A549 (cell line): ENCODE results near the gene TTC1. TPM values are rescaled to one million over a fixed set of nuclear protein-coding genes. Genes with fewer than 3 reads are reported as not detected.

Source experiments
- ATAC-seq, 2 experiments: fragments of 200-7000 bp in 1 of 2; fragments of >200 bp in 1 of 2; cut with Nextera tagmentation in 1 of 2; cut with Tn5 transposase in 1 of 2; 3 replicates each; pipeline versions ENCODE4 v1.8.0 to v1.9.1; 2018 to 2020; ENCODE audit warnings: mild to moderate bottlenecking in 1 of 2, moderate library complexity in 1 of 2
- CTCF ChIA-PET: fragments of 300-600 bp; sonication (Branson Sonifier 250); formaldehyde crosslinking; extraction: SDS; loops from one replicate; lab custom pipeline; 2021; ENCODE audit warnings: antibody characterized with exemption, inconsistent platforms; lab: Yijun Ruan, JAX
- POLR2A ChIA-PET: fragments of 350-600 bp; formaldehyde crosslinking; extraction: SDS; loops from one replicate; lab custom pipeline; 2021; ENCODE audit warnings: antibody characterized with exemption, inconsistent platforms; lab: Yijun Ruan, JAX
- DNase-seq, 2 experiments: peaks; one replicate each; pipeline versions ENCODE4 v3.0.0 to v3.0.0-alpha.2; 2011 to 2016; ENCODE audit warnings: low read depth in 1 of 2, low spot score in 1 of 2
- FAIRE-seq: peaks from 2 replicates; lab custom pipeline; 2011; peaks lifted over from hg19 to GRCh38; lab: Jason Lieb, UNC
- H3K27ac ChIP-seq, 2 experiments: fragments of >200 bp; sonication (Bioruptor Twin); formaldehyde crosslinking; 3 replicates each; pipeline ENCODE4 v1.5.1; 2016 to 2017
- H3K4me1 ChIP-seq: fragments of >200 bp; sonication (Bioruptor Twin); formaldehyde crosslinking; 3 replicates; pipeline ENCODE4 v1.6.1; 2016
- H3K4me2 ChIP-seq: fragments of >200 bp; sonication (Bioruptor Twin); formaldehyde crosslinking; 3 replicates; pipeline ENCODE4 v1.6.1; 2016
- H3K4me3 ChIP-seq: fragments of >200 bp; sonication (Bioruptor Twin); formaldehyde crosslinking; 3 replicates; pipeline ENCODE4 v1.5.1; 2016
- H3K9me3 ChIP-seq: fragments of >200 bp; sonication (Bioruptor Twin); formaldehyde crosslinking; 3 replicates; pipeline ENCODE4 v1.6.1; 2016
- BHLHE40 ChIP-seq: IDR thresholded peaks from 2 replicates; pipeline ENCODE4 v1.6.1; 2012; ENCODE audit warnings: low read depth, low read length, inconsistent platforms
- CBX8 ChIP-seq: fragments of 200-600 bp; sonication (generic); IDR thresholded peaks from 2 replicates; pipeline ENCODE4 v1.6.1; 2016
- CHD2 ChIP-seq: fragments of 150-350 bp; IDR thresholded peaks from 2 replicates; pipeline ENCODE4 v1.6.1; 2014; ENCODE audit warnings: low read length; ENCODE audit not compliant: partially characterized antibody
- EHF ChIP-seq: fragments of 250-450 bp; sonication (Bioruptor Pico); IDR thresholded peaks from 2 replicates; pipeline ENCODE4 v1.5.0; 2020; ENCODE audit warnings: mild to moderate bottlenecking
- EHMT2 ChIP-seq: fragments of 200-600 bp; sonication (generic); IDR thresholded peaks from 2 replicates; pipeline ENCODE4 v1.6.1; 2016; ENCODE audit warnings: antibody characterized with exemption, low read depth, mild to moderate bottlenecking, moderate library complexity
- ESRRA ChIP-seq: fragments of 150-350 bp; IDR thresholded peaks from 2 replicates; pipeline ENCODE4 v1.6.1; 2014; ENCODE audit warnings: mild to moderate bottlenecking, low read length, borderline replicate concordance
- FOSB ChIP-seq: fragments of 250-450 bp; sonication (Bioruptor Pico); IDR thresholded peaks from 2 replicates; pipeline ENCODE4 v1.5.0; 2020; ENCODE audit warnings: mild to moderate bottlenecking, moderate library complexity
- HOXB13 ChIP-seq: fragments of 250-450 bp; sonication (Bioruptor Pico); IDR thresholded peaks from 2 replicates; pipeline ENCODE4 v1.5.0; 2020; ENCODE audit warnings: low read depth, mild to moderate bottlenecking, moderate library complexity
- KDM1A ChIP-seq: fragments of 200-600 bp; sonication (generic); IDR thresholded peaks from 2 replicates; pipeline ENCODE4 v1.6.1; 2016; ENCODE audit warnings: low read depth, mild to moderate bottlenecking
- MAFK ChIP-seq: fragments of 450-650 bp; IDR thresholded peaks from 2 replicates; pipeline ENCODE4 v1.6.1; 2014; ENCODE audit not compliant: partially characterized antibody
- NPAS2 ChIP-seq: fragments of 250-450 bp; sonication (Bioruptor Pico); IDR thresholded peaks from 2 replicates; pipeline ENCODE4 v1.8.0; 2022; ENCODE audit warnings: mild to moderate bottlenecking, moderate library complexity, borderline replicate concordance
- NR3C1 ChIP-seq: fragments of >200 bp; sonication (Bioruptor Twin); formaldehyde crosslinking; IDR thresholded peaks from 3 replicates; pipeline ENCODE4 v1.6.1; 2017
- POLR2A ChIP-seq: IDR thresholded peaks from 2 replicates; pipeline ENCODE4 v1.6.1; 2012; ENCODE audit warnings: mild to moderate bottlenecking, low read length
- POLR2AphosphoS2 ChIP-seq: conservative IDR thresholded peaks from 2 replicates; pipeline ENCODE4 v1.6.1; 2012; ENCODE audit warnings: low read length, improper control_type of control experiment, inconsistent platforms
- RAD21 ChIP-seq, 2 experiments: fragments of >200 bp in 1 of 2; sonication (Bioruptor Twin) in 1 of 2; formaldehyde crosslinking in 1 of 2; IDR thresholded peaks in 1 of 2; conservative IDR thresholded peaks in 1 of 2; 2 replicates in 1 of 2; 3 replicates in 1 of 2; pipeline ENCODE4 v1.6.1; 2012 to 2018; ENCODE audit warnings: inconsistent platforms in 1 of 2
- SMC3 ChIP-seq: fragments of >200 bp; sonication (Bioruptor Twin); formaldehyde crosslinking; IDR thresholded peaks from 3 replicates; pipeline ENCODE4 v1.6.1; 2018; ENCODE audit warnings: inconsistent platforms
- TFCP2L1 ChIP-seq: fragments of 250-450 bp; sonication (Bioruptor Pico); IDR thresholded peaks from 2 replicates; pipeline ENCODE4 v1.5.0; 2021; ENCODE audit warnings: mild to moderate bottlenecking
- TP53 ChIP-seq: fragments of 250-450 bp; sonication (Bioruptor Pico); IDR thresholded peaks from 2 replicates; pipeline ENCODE4 v1.5.0; 2021; ENCODE audit warnings: mild to moderate bottlenecking, moderate library complexity
- ZC3H11A ChIP-seq: fragments of 450-650 bp; IDR thresholded peaks from 2 replicates; pipeline ENCODE4 v1.6.1; 2014; ENCODE audit warnings: antibody characterized with exemption, mild to moderate bottlenecking
- ZNF302 ChIP-seq: fragments of 250-450 bp; sonication (Bioruptor Pico); IDR thresholded peaks from 2 replicates; pipeline ENCODE4 v1.9.0; 2021; ENCODE audit warnings: inconsistent platforms, mild to moderate bottlenecking, moderate library complexity
- WGBS: methylation state at CpG from one replicate; pipeline ENCODE4 v1.1.6; 2017; ENCODE audit errors: missing lambda C conversion rate; 5-methylcytosine and 5-hydroxymethylcytosine counted together
- polyA plus RNA-seq, 4 experiments: library from polyadenylated mRNA; depleted of rRNA in 3 of 4; stranded (reverse); fragments of >200 nt; fragmentation: RNase III in 1 of 4; extraction: RNeasy Plus Mini Kit Qiagen cat#74134 plus additional on column Dnase treatment in 1 of 4; gene quantifications; 2 replicates in 3 of 4; 3 replicates in 1 of 4; pipeline ENCODE4 v1.2.3, GENCODE V29; 2011 to 2017
- TF ChIP-seq, protein P1 (sequence below): IDR thresholded peaks from 2 replicates; pipeline ENCODE4 v1.6.1; 2012
- TF ChIP-seq, protein P2 (sequence below): fragments of 150-350 bp; IDR thresholded peaks from 2 replicates; pipeline ENCODE4 v1.6.1; 2014; ENCODE audit warnings: low read depth, mild to moderate bottlenecking, low read length
- TF ChIP-seq, protein P3 (sequence below): IDR thresholded peaks from 2 replicates; pipeline ENCODE4 v1.6.1; 2012
- TF ChIP-seq, protein P4 (sequence below): fragments of 250-450 bp; sonication (Bioruptor Pico); IDR thresholded peaks from 2 replicates; pipeline ENCODE4 v1.5.0; 2021; ENCODE audit warnings: mild to moderate bottlenecking, moderate library complexity, borderline replicate concordance

Gene TTC1
- polyA plus RNA-seq, 2 of the 4 experiments (the other 2 are of a cell fraction): 64.9 to 79.7 TPM

DNA sequence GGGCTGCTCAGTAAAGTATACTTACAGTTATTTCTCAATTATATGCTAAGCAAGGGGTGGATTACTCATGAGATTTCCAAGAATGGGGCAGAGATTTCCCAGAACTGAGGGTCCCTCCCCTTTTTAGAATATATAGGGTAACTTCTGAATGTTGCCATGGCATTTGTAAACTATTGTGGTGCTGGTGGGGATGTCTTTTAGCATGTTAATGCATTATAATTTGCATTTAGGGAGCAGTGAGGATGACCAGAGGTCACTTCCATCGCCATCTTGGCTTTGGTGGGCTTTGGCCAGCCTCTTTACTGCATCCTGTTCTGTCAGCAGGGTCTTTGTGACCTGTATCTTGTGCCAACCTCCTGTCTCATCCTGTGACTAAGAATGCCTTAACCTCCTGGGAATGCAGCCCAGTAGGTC is 35.5 kb downstream of the TTC1 start:
- no peaks in the 10 kb centered on the region for H3K9me3 ChIP-seq
- CTCF ChIA-PET: interaction anchor here (0.6 to 1.3 kb wide), 3 partner anchors 17 to 300 kb away, joined by 3 read pairs; no protein-coding TSS in a partner anchor
- POLR2A ChIA-PET: no interaction called here
- TF ChIP-seq, protein P1, sequence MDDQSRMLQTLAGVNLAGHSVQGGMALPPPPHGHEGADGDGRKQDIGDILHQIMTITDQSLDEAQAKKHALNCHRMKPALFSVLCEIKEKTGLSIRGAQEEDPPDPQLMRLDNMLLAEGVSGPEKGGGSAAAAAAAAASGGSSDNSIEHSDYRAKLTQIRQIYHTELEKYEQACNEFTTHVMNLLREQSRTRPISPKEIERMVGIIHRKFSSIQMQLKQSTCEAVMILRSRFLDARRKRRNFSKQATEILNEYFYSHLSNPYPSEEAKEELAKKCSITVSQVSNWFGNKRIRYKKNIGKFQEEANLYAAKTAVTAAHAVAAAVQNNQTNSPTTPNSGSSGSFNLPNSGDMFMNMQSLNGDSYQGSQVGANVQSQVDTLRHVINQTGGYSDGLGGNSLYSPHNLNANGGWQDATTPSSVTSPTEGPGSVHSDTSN: no peak
- TF ChIP-seq NR3C1 (no peak), CBX8 (no peak), EHMT2 (no peak), MAFK (no peak), ESRRA (no peak), SMC3 (no peak), RAD21 (conservative IDR thresholded peaks at IDR 0.05 in 1 of 2, IDR thresholded peaks at IDR 0.05 in 1 of 2) (no peak), POLR2AphosphoS2 (no peak), EHF (CRISPR knock-in tag) (no peak), NPAS2 (CRISPR knock-in tag) (no peak), FOSB (CRISPR knock-in tag) (no peak)
- TF ChIP-seq, protein P2, sequence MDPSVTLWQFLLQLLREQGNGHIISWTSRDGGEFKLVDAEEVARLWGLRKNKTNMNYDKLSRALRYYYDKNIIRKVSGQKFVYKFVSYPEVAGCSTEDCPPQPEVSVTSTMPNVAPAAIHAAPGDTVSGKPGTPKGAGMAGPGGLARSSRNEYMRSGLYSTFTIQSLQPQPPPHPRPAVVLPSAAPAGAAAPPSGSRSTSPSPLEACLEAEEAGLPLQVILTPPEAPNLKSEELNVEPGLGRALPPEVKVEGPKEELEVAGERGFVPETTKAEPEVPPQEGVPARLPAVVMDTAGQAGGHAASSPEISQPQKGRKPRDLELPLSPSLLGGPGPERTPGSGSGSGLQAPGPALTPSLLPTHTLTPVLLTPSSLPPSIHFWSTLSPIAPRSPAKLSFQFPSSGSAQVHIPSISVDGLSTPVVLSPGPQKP: no peak
- TF ChIP-seq, protein P3, sequence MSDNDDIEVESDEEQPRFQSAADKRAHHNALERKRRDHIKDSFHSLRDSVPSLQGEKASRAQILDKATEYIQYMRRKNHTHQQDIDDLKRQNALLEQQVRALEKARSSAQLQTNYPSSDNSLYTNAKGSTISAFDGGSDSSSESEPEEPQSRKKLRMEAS: no peak
- TF ChIP-seq, protein P4, sequence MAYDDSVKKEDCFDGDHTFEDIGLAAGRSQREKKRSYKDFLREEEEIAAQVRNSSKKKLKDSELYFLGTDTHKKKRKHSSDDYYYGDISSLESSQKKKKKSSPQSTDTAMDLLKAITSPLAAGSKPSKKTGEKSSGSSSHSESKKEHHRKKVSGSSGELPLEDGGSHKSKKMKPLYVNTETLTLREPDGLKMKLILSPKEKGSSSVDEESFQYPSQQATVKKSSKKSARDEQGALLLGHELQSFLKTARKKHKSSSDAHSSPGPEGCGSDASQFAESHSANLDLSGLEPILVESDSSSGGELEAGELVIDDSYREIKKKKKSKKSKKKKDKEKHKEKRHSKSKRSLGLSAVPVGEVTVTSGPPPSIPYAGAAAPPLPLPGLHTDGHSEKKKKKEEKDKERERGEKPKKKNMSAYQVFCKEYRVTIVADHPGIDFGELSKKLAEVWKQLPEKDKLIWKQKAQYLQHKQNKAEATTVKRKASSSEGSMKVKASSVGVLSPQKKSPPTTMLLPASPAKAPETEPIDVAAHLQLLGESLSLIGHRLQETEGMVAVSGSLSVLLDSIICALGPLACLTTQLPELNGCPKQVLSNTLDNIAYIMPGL (CRISPR knock-in tag): no peak
- TF ChIP-seq, all 56 proteins: peak for 0
- Histone ChIP-seq H3K4me3 (no peak overlapping the region), H3K27ac (no peak overlapping the region), H3K4me1 (peaks cover 6% of the 10 kb centered on the region; the same call in 1 of the 3 replicates), H3K4me2 (no peak overlapping the region)
- DNase-seq (no peak), ATAC-seq (no peak), FAIRE-seq (no peak)
- WGBS: 83% methylated on average over 1 of the region's 1 CpG

DNA sequence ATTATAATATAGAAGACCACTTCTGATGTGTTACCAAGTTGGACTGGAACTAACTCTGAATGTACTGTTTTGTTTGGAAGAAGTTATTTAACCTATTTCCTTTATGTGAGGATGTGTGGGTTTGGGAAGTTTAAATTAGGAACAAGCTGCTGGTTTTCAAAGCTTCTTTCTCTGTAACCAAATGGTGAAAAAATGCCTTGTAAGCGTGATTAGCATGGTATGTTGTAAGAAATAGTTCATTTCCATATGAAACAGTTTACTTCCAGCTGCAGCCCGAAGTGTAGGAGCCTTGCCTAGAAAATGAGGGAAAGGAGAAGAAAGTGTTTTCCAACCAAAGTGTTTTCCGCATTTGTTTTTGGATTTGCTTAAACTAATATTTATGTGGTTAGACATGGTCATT is 36.0 kb downstream of the TTC1 start:
- Histone ChIP-seq H3K27ac (no peak overlapping the region), H3K4me3 (no peak overlapping the region), H3K4me1 (peaks cover 1% of the 10 kb centered on the region; the same call in 1 of the 3 replicates), H3K9me3 (no peaks in the 10 kb centered on the region), H3K4me2 (no peak overlapping the region)
- 92% methylated on average over 3 of the region's 3 CpGs for WGBS
- ATAC-seq (no peak), FAIRE-seq (no peak), DNase-seq (no peak)
- ChIA-PET CTCF (interaction anchor here (0.5 to 1.3 kb wide), 5 partner anchors 16 to 300 kb away, joined by 3 to 4 read pairs (median 3); no protein-coding TSS in a partner anchor), POLR2A (no interaction called here)
- TF ChIP-seq ZC3H11A: no peak
- TF ChIP-seq TP53 (CRISPR knock-in tag): no peak
- no peak for TF ChIP-seq TFCP2L1 (CRISPR knock-in tag)
- peak; percentile 47 for TF ChIP-seq MAFK

DNA sequence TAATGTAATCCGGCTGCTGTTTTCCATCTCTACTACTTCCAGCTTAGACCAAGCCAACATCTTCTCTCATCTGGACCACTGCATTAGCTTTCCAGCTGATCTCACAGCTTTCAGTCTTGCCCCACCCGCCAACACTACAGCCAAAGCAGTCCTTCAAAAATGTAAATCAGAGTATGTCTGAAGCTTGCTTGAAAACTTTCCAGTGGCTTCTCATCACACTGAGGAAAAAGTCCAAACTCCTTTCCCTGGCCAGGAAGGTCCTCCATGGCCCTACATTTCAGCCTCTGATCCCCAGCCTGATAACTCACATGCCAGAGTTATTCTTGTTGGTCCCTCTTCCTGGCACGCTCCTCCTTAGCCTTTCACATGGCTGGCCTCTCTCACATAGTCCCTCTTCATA is 38.5 kb downstream of the TTC1 start:
- H3K9me3 ChIP-seq: no peaks in the 10 kb centered on the region
- no peak overlapping the region for H3K4me3 ChIP-seq
- no peak overlapping the region for H3K4me2 ChIP-seq
- TF ChIP-seq ZNF302: no peak
- no peak for TF ChIP-seq CHD2
- TF ChIP-seq, protein P1: no peak
- no peak for TF ChIP-seq POLR2AphosphoS2
- no peak for TF ChIP-seq KDM1A
- TF ChIP-seq, protein P2: no peak
- TF ChIP-seq BHLHE40: no peak
- no peak for TF ChIP-seq SMC3
- no peak for TF ChIP-seq HOXB13 (CRISPR knock-in tag)
- TF ChIP-seq EHF (CRISPR knock-in tag): no peak
- TF ChIP-seq POLR2A: no peak
- no peak overlapping the region for H3K27ac ChIP-seq
- ChIA-PET POLR2A (no interaction called here), CTCF (interaction anchor here (0.6 kb wide), 1 partner anchor 50 kb away, joined by 4 read pairs; no protein-coding TSS in a partner anchor)
- ATAC-seq (no peak), DNase-seq (no peak), FAIRE-seq (no peak)
- no peaks in the 10 kb centered on the region for H3K4me1 ChIP-seq
- 93% methylated on average over 3 of the region's 3 CpGs for WGBS
